Fibroblast of skin of back (primary cell): ENCODE results near the gene TBC1D32. TPM values are rescaled to one million over a fixed set of nuclear protein-coding genes. Genes with fewer than 3 reads are reported as not detected.
"Not testable (repeated sequence)": the region's sequence is repeated elsewhere in the genome, so short reads cannot be mapped to it uniquely, and the experiment has no call there.

Experiments used
- DNase-seq: peaks from one replicate; pipeline ENCODE4 v3.0.0-alpha.2; 2013
- polyA plus RNA-seq, 2 experiments: library from polyadenylated mRNA; unstranded; fragments of 120-200 nt; gene quantifications; one replicate each; pipeline ENCODE4 v1.2.1, GENCODE V29; 2013; ENCODE audit not compliant: insufficient read length in 2 of 2

The TBC1D32 gene, protein sequence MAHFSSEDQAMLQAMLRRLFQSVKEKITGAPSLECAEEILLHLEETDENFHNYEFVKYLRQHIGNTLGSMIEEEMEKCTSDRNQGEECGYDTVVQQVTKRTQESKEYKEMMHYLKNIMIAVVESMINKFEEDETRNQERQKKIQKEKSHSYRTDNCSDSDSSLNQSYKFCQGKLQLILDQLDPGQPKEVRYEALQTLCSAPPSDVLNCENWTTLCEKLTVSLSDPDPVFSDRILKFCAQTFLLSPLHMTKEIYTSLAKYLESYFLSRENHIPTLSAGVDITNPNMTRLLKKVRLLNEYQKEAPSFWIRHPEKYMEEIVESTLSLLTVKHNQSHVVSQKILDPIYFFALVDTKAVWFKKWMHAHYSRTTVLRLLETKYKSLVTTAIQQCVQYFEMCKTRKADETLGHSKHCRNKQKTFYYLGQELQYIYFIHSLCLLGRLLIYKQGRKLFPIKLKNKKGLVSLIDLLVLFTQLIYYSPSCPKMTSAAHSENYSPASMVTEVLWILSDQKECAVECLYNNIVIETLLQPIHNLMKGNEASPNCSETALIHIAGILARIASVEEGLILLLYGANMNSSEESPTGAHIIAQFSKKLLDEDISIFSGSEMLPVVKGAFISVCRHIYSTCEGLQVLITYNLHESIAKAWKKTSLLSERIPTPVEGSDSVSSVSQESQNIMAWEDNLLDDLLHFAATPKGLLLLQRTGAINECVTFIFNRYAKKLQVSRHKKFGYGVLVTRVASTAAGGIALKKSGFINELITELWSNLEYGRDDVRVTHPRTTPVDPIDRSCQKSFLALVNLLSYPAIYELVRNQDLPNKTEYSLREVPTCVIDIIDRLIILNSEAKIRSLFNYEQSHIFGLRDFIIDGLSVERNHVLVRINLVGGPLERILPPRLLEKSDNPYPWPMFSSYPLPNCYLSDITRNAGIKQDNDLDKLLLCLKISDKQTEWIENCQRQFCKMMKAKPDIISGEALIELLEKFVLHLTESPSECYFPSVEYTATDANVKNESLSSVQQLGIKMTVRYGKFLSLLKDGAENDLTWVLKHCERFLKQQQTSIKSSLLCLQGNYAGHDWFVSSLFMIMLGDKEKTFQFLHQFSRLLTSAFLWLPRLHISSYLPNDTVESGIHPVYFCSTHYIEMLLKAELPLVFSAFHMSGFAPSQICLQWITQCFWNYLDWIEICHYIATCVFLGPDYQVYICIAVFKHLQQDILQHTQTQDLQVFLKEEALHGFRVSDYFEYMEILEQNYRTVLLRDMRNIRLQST
- 3.6 TPM for polyA plus RNA-seq (2013, experiment 1 of 2; ENCODE audit: insufficient read length)
- 6.9 TPM for polyA plus RNA-seq (2013, experiment 2 of 2; ENCODE audit: insufficient read length)

DNA sequence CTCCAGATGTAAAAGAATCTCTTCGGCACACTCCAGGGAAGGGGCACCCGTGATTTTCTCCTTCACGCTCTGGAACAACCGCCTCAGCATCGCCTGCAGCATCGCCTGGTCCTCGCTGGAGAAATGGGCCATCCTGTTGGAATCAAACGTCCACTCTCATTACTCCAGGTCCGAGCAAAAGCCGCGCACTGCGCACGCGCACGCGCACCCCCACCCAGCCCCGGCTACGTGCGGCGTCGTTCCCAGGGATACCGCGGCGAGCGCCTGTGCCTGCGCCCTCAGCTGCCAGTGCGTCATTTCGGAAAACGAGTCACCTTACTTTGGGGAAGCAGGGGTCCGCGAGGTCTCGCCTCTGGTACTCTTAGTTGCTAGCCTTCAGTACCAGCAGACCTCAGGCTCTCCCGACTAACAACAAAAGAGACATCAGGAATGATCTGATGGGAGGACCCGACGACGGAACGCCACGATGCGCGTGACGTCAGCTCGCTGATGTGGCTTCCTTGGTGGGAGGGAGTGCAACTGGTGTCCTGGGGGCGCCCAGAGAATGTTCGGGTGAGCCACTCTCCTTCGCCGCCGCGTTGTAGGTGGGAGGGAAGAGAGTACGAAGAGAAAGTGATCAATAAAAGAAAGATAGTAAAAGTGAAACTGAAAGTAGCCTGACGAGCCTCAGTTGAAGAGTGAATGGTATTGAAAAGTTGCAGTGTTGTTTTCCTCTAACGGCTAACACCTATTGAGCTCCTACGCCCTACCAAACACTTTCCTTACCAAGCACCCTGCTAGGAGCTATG lies at the start of gene TBC1D32:
Gene TBC1D32 (minus strand): TSS at position 182 of the 788 bp plus-strand sequence. CDS start 50 bp downstream, at position 132.
- DNase-seq: peak; percentile 89

DNA sequence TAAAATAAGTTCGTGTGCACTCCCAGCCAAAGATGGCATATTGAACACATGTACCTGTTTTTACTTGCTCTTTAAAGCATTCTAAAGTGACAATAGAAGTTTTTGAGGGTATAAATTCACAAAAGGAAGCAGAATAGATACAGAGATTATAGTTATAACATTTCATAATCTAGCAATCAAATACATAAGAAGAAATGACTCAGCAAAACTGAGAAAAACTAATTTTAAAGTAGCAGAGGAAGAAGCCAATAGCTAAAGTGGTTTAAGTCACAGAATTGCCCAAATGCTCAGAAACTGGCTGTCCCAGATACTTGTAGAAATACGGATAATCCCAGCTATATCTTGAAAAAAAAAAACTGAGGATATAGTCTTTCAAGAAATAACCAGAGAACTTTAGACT lies 49.2 kb upstream of the TBC1D32 start:
- DNase-seq: no peak

DNA sequence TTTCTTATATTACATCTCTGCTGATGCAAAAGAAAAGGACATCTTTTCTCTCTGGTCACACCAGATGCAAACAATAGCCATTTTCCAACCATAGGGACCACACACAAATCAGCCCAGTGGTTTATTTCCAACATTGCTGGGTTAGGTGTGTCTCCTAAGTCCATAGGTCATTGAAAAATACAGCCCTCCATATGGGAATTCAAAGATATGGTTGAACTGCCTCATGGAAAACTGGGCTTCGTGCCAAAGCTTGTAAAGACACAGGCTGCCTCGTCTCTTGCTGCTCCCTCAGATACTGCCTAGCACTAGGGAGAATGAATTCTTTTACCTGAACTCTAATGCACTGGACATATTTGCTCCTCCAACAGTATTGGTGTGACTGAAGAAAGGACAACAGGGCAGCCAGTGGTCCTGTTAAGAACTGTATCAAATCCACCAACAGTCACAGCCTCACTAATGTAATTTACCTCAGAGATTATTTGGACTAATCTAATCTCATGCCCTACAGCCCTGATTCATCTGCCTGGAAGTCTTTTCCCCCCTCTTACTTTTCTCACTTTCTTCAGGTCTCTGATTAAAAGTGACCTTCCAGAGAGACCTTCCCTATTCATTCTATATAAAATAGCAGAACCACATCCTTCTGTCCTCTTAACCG lies 48.3 kb upstream of the TBC1D32 start:
- DNase-seq: peak; percentile 7

DNA sequence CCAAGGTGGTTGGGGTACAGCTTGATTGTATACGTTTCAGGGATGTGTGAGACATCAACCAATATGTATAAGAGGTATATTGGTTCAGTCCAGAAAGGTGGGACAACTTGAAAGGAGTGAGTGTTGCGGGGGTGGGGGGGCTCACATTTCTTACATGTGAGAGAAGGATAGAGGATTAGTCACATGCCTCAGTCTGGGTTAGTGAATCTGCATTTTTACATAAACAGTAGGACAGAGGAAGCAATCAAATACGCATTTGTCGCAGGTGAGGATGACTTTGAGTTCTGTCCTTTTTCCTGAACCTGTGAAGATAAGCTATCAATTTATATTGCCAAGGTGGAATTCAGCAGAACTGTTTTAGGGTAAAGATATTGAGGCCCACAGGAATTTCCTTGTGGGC lies 42.1 kb upstream of the TBC1D32 start:
- no peak for DNase-seq

DNA sequence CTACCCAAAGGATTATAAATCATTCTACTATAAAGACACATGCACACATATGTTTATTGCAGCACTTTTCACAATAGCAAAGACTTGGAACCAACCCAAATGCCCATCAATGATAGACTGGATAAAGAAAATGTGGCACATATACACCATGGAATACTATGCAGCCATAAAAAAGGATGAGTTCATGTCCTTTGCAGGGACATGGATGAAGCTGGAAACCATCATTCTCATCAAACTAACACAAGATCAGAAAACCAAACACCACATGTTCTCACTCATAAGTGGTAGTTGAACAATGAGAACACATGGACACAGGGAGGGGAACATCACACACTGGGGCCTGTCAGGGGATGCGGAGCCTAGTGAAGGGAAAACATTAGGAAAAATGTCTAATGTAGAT lies 39.9 kb upstream of the TBC1D32 start:
- DNase-seq: not testable (repeated sequence)

DNA sequence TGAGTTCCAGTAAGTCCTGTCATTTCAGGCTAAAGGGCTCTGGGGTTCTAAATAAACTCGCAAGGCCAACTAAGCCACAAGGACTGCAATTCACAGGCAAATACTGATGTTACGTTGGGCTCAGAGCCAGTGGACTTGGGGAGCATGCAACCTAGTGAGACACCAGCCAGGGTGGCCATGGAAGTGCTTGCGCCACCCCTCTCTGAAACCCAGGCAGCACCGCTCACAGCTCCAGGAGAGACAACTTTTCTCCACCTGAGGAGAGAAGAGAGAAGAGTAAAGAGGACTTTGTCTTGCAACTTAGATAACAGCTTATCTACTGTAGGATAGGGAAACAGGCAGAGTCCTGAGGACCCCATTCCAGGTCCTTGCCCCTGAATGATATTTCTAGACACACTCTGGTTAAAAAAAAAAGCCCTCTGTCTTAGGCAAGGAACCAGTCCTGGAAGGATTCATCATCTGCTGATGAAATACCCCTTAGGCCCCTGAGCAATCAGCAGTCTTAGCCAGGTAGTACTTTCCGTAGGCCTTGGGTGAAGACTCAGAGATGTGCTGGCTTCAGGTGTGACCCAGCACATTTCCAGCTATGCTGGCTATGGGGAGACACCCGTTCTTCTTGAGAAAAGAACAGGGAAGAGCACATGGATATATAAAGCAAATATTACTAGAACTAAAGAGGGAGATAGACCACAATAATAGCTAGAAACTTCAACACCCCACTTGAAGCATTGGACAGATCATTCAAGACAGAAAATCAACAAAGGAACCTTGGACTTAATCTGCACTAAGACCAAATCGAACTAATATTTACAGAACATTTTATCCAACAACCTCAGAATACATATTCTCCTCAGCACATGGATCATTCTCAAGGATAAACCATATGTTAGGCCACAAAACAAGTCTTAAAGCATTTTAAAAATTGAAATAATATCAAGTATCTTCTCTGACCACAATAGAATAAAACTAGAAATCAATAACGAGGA lies 31.5 kb upstream of the TBC1D32 start:
- no peak for DNase-seq

DNA sequence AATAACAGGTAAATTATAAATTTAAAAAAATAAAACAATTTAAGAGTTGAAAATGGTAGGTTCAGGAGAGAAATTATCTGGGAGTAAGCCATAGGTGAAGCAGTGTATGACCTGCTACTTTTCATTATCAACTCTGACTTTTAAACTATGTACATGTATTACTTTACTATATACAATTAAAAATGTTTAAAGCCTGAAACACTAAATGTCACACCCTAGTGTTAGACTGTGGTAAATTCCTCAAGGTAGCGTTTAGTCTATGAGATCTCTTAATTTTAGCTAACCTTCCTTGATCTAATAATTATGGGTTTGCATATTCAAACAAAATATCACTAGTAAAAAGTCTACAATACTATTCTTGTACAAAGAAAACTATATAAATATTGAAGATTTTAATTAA lies 22.3 kb upstream of the TBC1D32 start:
- DNase-seq: no peak

DNA sequence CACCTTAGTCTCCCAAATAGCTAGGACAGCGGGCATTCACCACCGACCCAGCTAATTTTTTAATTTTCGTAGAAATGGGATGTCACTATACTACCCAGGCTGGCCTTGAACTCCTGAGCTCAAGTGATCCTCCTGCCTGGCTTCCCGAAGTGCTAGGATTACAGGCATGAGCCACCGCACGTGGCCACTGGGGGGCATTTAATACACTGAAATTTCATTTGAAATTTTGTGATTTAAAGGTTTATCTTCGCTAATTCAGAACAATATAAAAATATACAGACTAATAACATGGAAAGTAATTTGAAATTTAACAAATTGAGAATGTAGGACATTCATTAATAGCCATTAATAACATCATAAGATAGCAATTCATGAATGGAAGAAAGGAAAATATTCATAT lies 20.5 kb upstream of the TBC1D32 start:
- no peak for DNase-seq

DNA sequence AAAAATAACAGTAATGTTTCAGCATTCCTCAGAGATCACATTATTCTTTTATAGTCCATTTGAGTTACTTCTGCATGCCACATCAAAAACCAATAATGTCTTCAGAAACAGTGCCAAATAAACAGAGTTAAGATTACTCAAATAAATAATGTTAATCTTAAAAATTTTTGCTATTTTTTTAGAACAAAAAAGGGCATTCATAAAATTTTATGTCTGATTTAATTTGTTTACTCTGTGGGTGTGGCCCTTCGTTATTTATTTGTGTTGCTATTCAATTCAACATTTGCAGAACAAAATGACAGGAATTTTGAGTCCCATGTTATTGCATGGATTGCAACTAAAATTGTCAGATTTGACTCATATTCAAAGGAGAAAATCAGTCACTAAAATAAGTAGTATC lies 18.7 kb upstream of the TBC1D32 start:
- DNase-seq: no peak

DNA sequence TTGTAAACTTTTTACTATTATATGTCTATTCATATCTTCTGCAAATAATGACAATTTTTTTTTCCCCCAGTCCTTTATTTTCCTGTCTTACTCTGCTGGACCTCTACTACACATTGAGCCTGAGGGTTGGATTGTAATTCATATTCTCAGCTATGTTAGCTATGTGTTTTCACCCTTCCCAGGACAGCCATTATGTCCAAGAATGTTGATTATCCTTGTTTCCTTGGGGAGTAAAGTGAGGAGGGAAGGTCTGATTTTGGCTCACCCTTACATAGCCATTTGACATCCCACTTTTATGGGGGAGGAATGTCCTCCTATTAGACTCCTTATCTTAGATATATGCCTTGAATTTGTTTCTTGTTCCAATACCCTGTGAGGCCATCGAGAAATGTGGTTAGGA lies 17.6 kb upstream of the TBC1D32 start:
- DNase-seq: no peak

DNA sequence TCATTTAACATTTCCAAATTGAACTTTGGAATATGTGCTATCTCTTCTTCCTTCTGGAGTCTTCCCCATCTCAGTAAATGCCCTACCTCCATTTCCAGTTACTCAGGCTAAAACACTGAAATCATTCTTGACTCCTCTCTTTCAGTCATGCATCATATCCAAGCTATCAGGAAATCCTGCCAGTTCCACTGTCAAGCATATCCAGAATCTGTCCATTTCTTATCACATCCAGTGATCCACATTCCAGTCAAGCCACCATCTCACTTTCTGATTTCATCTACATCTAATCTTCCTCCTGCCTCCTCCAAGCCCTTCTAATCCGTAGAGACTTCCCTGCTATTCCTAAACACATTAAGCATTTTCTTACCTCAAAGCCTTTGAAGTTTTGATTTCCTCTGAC lies 15.3 kb upstream of the TBC1D32 start:
- no peak for DNase-seq

DNA sequence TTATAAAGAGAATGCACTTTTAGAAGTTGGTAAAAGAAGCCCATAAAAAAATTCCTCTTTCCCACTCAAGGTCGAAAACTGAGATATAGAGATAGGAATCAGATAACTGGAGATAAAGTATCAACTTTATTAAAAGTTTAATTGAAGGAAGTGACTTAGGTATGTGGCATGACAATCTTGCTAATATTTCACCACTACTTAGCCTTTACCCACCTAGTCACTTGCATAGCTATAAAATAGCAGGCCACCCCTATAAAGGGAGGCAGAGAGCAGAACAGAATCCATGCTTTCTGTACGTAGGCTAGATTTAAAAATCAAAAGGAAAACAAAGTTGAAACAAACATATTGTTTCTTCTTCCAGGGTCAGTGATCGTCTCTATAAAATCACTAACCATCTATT lies 13.2 kb upstream of the TBC1D32 start:
- DNase-seq: no peak

DNA sequence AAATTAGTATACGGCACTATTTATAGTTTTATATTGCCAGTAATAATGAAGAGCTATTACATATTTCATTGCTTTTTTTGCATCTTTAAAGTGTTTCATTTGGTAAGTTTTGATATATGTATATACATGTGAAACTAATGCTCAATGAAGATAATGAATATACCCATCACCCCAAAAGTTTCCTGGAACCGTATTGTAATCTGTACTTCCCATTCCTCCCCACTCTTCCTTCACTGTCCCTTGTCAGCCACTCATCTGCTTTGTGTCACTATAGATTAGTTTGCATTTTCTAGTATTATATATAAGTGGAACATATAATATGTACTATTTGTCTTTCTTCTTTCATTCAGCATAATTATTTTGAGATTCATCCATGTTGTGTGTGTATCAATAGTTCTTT lies 10.3 kb upstream of the TBC1D32 start:
- DNase-seq: no peak

DNA sequence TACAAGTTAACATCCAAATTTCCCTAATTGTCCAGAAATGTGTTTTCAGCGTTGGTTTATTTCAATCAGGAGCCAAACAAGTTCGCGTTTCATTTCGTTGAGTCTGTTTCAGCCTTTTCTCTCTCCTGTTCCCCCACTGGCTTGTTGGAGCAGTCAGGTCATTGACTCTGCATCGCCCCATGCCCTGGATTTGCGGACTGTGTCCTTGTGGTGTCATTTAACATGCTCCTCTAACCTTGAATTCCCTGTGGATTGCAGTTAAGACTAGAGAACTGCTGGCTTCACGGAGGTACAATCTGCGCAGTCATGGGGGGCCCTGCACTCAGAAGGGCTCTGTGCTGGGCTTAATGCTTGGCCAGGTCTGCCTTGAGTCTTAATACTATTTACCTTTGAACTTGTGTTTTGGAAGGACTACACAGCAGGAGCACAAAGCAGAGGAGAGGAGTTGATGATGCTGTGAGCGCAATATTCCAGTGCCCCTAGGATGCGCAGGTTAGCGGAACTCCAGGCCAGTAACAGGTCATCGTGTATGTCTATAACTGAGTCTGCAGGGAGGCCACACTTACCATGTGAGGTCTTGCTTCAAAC lies 5.5 kb upstream of the TBC1D32 start:
- DNase-seq: no peak

DNA sequence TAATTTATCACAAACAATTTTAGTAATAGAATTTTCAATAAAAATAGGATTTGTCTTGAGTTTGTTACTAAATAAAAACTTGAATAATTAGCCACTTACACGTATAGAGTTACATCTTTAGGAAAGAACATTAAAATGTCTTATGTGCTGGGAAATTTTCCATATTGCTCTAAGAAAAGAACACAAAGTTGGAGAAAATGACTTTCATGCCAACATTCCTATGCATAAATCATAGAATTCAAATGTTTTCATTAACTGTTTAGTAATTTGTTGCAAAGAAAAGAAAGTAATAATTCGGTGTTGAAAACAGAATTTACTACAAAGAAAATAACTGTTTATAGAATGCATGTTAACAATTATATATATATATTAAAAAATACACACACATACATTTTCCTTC lies 4.7 kb upstream of the TBC1D32 start:
- DNase-seq: no peak

DNA sequence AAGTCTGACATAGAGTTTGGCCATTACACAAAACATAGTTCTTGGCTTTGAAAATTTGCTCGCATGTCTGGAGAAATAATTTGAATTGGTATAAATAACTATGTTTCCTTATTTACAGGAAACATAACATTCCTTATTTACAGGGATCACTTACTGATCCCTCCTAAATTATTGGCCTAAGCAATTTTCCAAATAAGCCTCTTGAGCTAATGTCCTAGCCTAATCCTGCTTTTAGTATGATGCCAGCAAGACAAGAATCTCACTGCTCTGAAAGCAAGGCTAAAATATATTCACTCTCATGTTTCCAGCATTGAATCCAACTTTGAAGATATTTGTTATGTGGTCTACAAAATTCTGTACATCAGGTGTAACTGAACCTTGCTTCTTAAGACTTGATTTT lies 4.1 kb upstream of the TBC1D32 start:
- DNase-seq: no peak

DNA sequence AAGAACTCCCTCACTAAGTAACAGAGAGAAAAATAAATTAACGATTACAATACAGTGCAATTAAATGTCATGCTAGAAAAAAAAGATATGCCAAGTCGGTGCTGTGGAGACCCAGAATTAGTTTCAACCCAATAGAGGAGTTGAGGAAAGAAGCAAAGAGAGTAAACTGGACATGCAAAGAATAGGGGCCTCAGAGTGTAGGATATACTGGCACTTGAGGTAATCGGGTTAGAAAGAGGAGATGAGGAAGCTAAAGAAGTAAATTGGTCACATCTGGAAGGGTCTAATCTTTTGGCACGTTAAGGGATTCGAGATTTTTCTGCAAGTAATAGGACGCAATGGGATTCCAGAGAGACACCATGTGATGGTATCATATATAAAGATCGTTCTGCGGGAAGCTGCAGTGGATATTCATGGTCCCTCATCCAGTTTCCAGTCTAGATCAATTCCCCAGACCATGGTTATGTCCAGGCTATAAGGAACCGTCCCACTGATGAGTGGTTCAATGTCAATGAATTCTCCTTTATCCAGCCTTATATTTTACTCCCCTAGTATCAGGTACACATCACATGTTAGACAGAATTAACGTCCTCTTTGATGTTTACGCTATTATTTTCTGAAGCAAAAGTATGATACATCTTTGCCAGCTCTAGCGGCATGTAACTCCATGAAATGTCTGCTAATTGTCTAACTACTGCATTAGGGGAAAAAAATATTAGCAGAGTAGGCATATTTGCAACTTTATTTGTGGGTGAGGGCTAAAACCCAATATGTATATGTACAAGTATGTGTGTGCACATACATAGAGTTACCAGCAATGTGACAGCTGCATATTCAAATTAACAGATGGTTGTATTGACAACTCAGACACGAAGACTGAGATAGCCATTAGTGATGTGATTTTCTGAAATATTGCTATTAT lies 1.1 kb upstream of the TBC1D32 start:
- DNase-seq: no peak

DNA sequence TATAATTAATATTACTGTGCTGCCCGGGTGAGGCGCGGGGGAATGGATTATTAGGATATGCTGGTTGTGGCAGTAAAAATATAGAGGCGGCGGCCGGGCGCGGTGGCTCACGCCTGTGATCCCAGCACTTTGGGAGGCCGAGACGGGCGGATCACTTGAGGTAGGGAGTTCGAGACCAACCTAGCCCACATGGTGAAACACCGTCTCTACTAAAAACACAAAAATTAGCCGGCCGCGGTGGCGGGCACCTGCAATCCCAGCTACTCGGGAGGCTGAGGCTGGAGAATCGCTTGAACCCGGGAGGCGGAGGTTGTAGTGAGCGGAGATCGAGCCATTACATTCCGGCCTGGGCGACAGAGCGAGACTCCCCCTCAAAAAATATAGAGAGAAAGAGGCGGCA lies 586 bp downstream of the TBC1D32 start:
- DNase-seq: not testable (repeated sequence)

DNA sequence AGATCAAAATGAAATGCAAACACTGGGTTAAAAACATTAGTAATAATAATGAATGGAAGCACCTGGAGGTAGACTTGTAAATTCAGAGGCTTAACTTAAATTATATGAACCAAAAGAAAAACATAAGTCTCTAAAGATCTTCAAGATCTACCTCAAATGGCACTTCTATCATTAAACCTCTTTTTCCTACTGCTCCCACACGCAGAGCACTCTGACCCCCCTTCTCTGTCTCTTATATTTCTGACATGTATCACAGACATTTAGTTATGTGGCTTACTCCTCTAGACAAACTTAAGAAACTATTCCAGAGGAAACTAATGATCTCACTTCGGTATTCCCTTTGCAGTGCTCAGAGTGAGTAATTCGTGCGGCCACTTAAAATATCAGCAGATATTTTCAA lies 1.1 kb downstream of the TBC1D32 start:
- no peak for DNase-seq
